ENCODE data around the gene SPTLC3. TPM values are rescaled to one million over a fixed set of nuclear protein-coding genes. Genes with fewer than 3 reads are reported as not detected.

The SPTLC3 gene
- total RNA-seq, 2 donors from 2014 or later = 0.42 to 0.44 TPM

DNA sequence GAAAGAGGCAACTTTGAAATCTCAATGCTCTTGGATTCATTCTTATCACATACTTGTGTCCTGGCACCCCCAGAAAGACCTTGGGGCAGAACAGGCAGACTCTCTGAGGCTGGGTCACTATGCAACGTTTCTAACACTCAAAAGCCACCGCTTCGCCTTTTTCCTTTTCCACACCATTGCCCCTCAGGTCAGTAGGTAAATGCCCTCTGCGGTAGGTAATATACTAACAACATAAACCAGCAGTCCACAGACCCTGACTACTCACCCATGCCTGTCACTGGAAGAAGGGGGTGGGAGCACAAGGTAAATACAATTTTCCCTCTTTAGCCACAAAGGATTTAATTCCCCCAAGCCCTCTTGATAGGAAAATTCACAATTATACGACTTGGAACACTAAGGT lies 6.5 kb upstream of the SPTLC3 start:
- H3K4me1 Mint-ChIP-seq = no peaks in the 10 kb centered on the region
- no peak overlapping the region for H3K27ac Mint-ChIP-seq
- no peak for ATAC-seq
- no peaks in the 10 kb centered on the region for H3K36me3 Mint-ChIP-seq (ENCODE audit: low read depth)
- no peaks in the 10 kb centered on the region for H3K9me3 ChIP-seq (ENCODE audit: control insufficient read depth, low read length, poor library complexity, severe bottlenecking)
- no peak for DNase-seq
- H3K27me3 Mint-ChIP-seq = peaks cover 4% of the 10 kb centered on the region
- no peak overlapping the region for H3K4me3 Mint-ChIP-seq

DNA sequence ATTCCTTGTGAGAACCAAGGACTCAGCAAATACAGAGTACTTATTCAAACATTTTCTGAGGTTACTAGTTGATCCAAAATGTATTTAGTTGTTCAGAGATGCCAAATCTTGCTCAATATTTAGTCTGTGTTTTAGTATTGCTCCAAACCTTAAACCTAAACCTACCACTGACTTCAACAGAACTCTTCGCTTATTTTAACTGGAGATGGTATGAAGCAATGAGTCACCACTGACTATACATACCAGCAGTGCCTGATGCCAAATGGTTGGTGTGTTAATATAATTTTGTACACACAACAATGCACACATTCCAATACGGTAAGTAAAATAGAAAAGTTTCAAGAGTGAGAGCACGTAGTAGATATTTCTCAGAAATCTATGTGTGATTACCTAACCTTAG lies 1.9 kb upstream of the SPTLC3 start:
- Mint-ChIP-seq H3K27ac (no peak overlapping the region), H3K27me3 (no peaks in the 10 kb centered on the region), H3K36me3 (ENCODE audit: low read depth) (no peaks in the 10 kb centered on the region), H3K4me1 (peaks cover 10% of the 10 kb centered on the region), H3K4me3 (no peak overlapping the region)
- no peaks in the 10 kb centered on the region for H3K9me3 ChIP-seq (ENCODE audit: control insufficient read depth, low read length, poor library complexity, severe bottlenecking)
- ATAC-seq (no peak), DNase-seq (no peak)

DNA sequence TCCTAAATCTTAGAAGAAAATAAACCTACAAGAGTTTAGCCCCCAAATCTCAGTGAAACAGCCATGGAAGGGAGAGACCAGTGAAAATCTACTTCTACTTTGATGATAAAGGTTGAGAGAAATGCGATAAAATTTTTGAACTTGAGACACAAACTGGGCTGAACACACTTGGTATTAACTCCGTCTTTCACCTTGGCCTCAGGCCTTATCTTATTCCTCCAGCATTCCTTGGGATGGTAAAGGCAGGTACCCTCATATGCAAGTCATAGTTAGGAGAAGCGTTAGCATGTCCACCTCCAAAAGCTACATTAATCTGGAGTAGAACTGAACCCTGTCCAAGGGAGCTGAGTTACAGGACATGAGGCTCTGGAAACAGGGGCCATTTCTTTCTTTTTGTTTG lies 1.2 kb upstream of the SPTLC3 start:
- DNase-seq (no peak), ATAC-seq (no peak)
- Mint-ChIP-seq H3K27ac (no peak overlapping the region), H3K4me3 (no peak overlapping the region), H3K36me3 (ENCODE audit: low read depth) (no peaks in the 10 kb centered on the region), H3K4me1 (peaks cover 10% of the 10 kb centered on the region), H3K27me3 (no peaks in the 10 kb centered on the region)
- no peaks in the 10 kb centered on the region for H3K9me3 ChIP-seq (ENCODE audit: control insufficient read depth, low read length, poor library complexity, severe bottlenecking)

DNA sequence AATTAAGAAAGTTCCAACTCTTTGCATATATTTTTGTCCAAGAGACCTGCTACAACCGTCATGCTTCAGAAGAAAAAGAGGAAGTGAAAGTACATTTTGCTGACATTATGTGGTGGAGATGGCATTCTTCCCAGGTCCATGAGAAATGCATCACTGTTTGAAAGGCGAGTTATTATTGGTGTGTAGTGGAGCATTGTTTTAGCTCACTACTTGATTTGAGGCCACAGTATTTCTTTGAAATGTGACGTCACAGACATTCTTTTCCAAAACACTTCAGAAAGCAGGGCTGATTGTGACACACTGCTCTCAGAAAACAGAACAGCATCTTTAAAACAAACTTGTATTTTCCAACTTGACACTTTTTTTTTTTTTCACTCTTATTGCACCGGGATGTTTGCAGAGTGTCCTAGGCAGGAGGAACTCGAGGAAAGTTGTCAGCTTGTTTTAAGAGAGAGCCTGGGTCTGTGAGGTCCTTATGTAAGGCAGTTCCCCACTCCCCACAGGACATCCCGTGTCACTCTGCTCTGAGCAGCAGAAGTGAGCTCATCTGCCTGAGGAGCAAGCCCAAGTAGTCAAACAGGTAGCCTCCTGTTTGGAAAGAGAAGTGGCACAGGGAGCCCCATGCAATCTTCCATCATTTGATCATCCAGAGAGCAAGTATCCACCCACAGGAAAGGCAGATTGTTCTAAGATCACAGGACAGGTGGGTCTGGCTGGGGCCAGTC lies 1.1 kb downstream of the SPTLC3 start:
- peak overlapping the region; percentile 81 for H3K4me3 Mint-ChIP-seq
- no peaks in the 10 kb centered on the region for H3K9me3 ChIP-seq (ENCODE audit: control insufficient read depth, low read length, poor library complexity, severe bottlenecking)
- peak overlapping the region; percentile 71 for H3K27ac Mint-ChIP-seq
- no peaks in the 10 kb centered on the region for H3K27me3 Mint-ChIP-seq
- peak; percentile 62 for ATAC-seq
- H3K4me1 Mint-ChIP-seq = peaks cover 10% of the 10 kb centered on the region
- no peak for DNase-seq
- H3K36me3 Mint-ChIP-seq (ENCODE audit: low read depth) = no peaks in the 10 kb centered on the region

DNA sequence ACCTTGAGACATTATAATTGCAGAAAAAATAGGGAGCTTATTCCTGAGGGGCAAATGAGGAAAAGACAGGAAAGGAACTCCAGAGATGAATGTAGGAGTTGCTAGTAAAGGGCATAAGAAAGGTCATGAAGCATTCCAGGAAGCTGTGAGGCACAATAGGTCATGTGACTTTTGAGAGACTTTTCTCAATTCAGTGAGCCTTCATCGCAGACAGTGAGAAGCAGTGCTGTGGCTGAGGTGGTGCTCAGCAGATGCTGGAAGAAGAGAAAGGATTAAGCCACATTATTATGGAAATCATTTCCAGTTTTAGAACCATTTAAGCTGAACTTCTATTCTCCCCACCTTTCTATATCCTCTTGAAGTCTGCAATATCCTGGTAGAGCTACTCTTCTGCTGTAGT lies 4.1 kb downstream of the SPTLC3 start:
- Mint-ChIP-seq H3K36me3 (ENCODE audit: low read depth) (no peaks in the 10 kb centered on the region), H3K27ac (no peak overlapping the region), H3K4me1 (peaks cover 10% of the 10 kb centered on the region), H3K4me3 (no peak overlapping the region), H3K27me3 (no peaks in the 10 kb centered on the region)
- ATAC-seq (no peak), DNase-seq (no peak)
- H3K9me3 ChIP-seq (ENCODE audit: control insufficient read depth, low read length, poor library complexity, severe bottlenecking) = no peaks in the 10 kb centered on the region

DNA sequence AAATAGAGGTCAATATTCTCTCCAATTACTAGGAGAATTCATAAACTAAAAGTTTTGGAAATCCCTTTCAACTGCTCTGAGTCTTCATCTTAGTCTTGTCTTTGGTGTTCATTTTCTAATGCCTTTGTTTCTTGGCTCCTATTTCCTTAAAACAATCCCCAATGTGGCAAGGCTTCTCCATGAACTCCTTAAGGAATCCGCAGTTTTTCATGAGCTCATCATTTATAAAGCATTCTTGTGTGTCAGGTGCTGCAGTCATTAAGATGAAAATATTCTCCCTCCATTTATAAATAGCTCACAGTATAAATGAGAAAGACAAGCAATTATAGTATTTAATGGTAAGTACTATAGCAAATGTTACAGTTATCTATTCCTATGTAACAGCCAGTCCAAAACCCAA lies 4.6 kb downstream of the SPTLC3 start:
- Mint-ChIP-seq H3K4me3 (no peak overlapping the region), H3K27ac (no peak overlapping the region), H3K4me1 (peaks cover 10% of the 10 kb centered on the region), H3K36me3 (ENCODE audit: low read depth) (no peaks in the 10 kb centered on the region), H3K27me3 (no peaks in the 10 kb centered on the region)
- DNase-seq (no peak), ATAC-seq (no peak)
- H3K9me3 ChIP-seq (ENCODE audit: control insufficient read depth, low read length, poor library complexity, severe bottlenecking) = no peaks in the 10 kb centered on the region

DNA sequence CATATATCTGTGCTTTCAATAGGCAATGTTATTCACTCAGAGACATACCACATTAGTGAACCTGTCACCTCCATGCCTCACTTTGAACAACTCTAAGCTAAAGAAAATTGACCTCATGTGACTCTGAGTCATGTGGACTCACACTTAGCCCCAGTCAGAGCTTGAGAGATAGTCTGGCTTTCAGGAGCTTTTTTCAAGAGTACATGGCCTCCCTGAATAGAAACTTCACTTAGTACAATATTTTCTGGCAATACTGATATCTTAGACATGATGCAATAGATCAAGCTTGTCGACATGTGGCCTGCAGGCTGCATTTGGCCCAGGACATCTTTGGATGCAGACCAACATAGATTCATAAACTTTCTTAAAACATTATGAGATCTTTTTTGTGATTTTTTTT lies 8.5 kb downstream of the SPTLC3 start:
- H3K9me3 ChIP-seq (ENCODE audit: control insufficient read depth, low read length, poor library complexity, severe bottlenecking) = no peaks in the 10 kb centered on the region
- DNase-seq (no peak), ATAC-seq (no peak)
- Mint-ChIP-seq H3K4me3 (no peak overlapping the region), H3K27me3 (no peaks in the 10 kb centered on the region), H3K36me3 (ENCODE audit: low read depth) (no peaks in the 10 kb centered on the region), H3K27ac (no peak overlapping the region), H3K4me1 (no peaks in the 10 kb centered on the region)

DNA sequence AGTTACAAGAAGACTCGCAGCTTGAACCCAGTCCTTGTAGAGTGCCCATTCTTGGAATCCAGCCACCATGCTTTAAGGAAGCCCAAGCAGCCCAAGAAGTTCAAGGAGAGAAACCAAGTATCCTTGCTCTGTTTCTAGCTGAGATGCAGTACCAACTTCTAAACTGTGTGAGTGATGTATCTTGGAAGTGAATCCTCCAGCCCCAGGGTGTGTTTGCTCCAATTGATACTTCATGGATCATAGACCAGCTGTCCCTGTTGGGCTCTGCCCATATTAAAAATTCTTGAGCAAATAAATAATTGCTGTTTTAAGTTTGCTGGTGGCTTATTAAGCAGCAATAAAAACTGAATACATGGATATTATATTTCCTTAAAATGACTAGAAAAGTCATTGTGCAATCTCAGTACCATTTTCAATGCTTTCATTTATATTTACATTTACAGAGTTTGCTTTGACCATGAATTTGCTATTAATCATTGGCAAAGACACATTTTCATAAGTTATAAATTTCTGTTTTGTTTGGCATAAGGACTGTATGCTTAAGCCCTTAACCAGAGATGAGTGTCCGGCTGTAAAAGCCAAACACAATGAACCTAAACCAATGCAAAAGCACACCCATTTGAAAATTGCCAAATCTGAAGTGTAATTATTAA lies 9.2 kb downstream of the SPTLC3 start:
- Mint-ChIP-seq H3K27ac (no peak overlapping the region), H3K27me3 (no peaks in the 10 kb centered on the region), H3K4me1 (no peaks in the 10 kb centered on the region), H3K36me3 (ENCODE audit: low read depth) (no peaks in the 10 kb centered on the region), H3K4me3 (no peak overlapping the region)
- no peak for ATAC-seq
- no peak for DNase-seq
- no peaks in the 10 kb centered on the region for H3K9me3 ChIP-seq (ENCODE audit: control insufficient read depth, low read length, poor library complexity, severe bottlenecking)

DNA sequence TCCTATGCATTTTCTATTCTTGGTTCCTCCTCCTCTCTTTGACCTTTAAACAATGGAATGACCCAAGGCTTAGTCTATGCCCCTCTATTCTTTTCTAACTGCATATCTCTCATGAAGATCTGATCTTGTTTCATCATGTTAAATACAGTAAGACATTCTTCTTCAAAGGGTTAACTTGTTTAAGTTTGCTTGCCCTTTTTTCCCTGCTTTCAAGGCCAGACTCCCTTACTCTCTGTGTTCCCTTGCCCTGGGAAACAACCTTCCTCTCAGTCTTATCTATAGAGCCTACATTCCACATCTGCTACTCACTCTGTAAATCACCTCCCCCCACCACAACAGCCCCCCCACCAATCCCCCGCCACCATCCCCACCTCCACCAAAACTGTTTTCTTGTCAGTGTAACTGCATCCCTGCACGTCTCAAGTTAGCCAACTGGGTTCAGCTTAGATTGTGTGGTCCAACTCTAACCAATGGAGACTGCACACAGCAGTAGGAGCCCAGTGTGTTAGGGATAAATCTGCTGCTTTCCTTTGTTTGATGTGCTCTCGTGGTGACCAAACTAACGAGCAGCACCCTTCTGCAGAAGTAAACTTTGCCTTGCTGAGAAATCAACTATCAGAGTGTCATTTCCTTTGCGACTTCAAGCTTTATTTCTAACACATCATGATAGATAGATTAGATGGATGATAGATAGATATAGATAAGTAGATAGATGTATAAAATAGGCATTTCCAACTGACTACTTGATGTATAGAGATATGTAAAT lies 12.6 kb downstream of the SPTLC3 start:
- H3K27me3 Mint-ChIP-seq = no peaks in the 10 kb centered on the region
- no peak overlapping the region for H3K4me3 Mint-ChIP-seq
- ATAC-seq = no peak
- no peaks in the 10 kb centered on the region for H3K4me1 Mint-ChIP-seq
- no peaks in the 10 kb centered on the region for H3K36me3 Mint-ChIP-seq (ENCODE audit: low read depth)
- DNase-seq = no peak
- no peak overlapping the region for H3K27ac Mint-ChIP-seq
- H3K9me3 ChIP-seq (ENCODE audit: control insufficient read depth, low read length, poor library complexity, severe bottlenecking) = no peaks in the 10 kb centered on the region

DNA sequence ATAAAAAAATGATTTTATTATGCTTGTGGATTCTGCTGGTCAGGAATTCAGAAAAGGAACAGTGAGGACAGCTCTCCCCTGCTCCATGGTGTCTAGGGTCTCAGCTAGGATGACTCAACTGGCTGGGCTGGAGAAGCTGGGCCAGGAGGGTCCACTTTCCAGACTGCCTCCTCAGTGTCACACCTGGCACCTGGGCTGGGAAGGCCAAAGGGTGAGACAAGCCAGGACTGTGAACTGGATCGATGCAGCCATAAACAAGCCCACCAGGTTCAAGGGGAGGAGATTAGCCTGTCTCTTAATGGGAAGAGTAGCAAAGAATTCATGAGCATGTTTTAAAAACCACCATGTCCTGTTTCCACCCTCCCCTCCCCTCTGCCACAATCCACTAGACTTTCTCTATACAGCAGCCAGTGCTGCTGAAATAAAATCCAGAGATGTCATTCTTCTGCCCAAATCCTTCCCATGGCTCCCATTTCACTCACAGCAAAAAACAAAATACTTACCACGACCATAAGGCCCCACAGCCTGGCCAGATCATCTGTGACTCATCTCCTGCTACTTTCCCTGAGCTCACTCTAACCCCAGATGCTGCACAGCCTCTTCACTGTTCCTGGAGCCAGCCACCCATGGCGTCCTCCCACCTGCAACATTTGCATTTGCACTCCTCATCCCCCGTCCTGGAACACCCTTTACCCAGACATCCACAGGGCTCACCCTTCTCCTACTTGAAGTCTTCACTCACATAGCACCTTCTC lies 13.8 kb downstream of the SPTLC3 start:
- no peak overlapping the region for H3K4me3 Mint-ChIP-seq
- H3K27ac Mint-ChIP-seq = no peak overlapping the region
- ATAC-seq = no peak
- H3K27me3 Mint-ChIP-seq = no peaks in the 10 kb centered on the region
- no peaks in the 10 kb centered on the region for H3K9me3 ChIP-seq (ENCODE audit: control insufficient read depth, low read length, poor library complexity, severe bottlenecking)
- H3K36me3 Mint-ChIP-seq (ENCODE audit: low read depth) = no peaks in the 10 kb centered on the region
- no peak for DNase-seq
- no peaks in the 10 kb centered on the region for H3K4me1 Mint-ChIP-seq

DNA sequence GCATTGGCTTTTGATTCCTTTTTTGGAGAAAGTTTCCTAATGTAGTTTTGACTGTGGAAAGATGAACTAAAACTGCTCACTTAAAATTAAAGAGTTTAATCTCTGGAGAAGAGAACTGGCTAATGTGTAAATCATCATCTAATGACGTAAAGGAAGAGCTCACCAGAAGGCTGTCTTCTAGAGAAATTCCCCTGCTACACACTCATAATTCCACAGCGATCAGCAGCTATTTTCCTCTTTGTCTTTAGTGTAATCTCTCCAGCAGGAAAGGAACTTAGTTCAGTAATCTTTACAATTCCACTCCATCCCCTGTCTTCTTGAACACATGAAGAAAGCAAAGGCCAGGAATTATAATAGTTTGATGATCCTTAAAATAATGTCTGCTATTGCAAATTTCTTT lies 15.8 kb downstream of the SPTLC3 start:
- ATAC-seq (no peak), DNase-seq (no peak)
- no peaks in the 10 kb centered on the region for H3K27me3 Mint-ChIP-seq
- no peak overlapping the region for H3K27ac Mint-ChIP-seq
- H3K4me3 Mint-ChIP-seq = no peak overlapping the region
- no peaks in the 10 kb centered on the region for H3K4me1 Mint-ChIP-seq
- H3K9me3 ChIP-seq (ENCODE audit: control insufficient read depth, low read length, poor library complexity, severe bottlenecking) = no peaks in the 10 kb centered on the region
- H3K36me3 Mint-ChIP-seq (ENCODE audit: low read depth) = no peaks in the 10 kb centered on the region

DNA sequence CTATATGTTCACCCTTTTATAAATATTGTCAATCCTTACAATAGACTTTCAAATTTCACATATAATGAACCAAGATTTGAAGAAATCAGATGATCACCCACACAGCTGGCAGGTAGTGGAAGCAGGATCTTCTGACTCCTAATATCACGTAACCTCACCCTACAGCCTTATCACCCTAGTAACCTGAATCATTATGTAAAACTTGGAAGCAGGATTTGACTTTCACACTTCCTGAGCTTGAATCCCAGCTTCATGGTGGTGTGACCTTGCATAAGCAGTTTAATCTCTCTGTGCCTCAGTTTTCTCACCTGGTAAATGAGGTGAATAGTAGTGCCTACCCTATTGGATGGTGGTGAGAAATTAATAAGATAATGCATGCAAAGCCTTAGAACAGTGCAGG lies 16.4 kb downstream of the SPTLC3 start:
- DNase-seq (no peak), ATAC-seq (no peak)
- Mint-ChIP-seq H3K27me3 (no peaks in the 10 kb centered on the region), H3K27ac (no peak overlapping the region), H3K4me1 (no peaks in the 10 kb centered on the region), H3K4me3 (no peak overlapping the region), H3K36me3 (ENCODE audit: low read depth) (no peaks in the 10 kb centered on the region)
- no peaks in the 10 kb centered on the region for H3K9me3 ChIP-seq (ENCODE audit: control insufficient read depth, low read length, poor library complexity, severe bottlenecking)

DNA sequence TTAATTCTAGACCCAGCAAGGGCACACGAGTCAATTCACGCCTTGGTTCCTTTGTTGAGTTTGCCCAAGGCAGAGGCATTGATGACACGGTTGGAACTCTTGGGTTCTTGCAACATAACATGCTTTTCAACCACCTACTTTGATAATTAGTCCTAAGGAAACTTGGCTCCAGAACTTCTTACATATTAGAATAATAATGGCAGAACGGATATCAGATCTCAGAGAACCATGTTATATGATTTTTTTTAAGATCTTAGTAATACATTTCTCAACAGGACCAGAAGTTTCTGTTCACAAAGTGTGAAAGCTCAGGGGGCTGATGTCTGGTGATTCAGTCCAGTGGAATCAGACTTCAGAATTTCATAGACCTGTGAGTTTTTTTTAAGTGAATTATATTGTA lies 19.2 kb downstream of the SPTLC3 start:
- Mint-ChIP-seq H3K4me1 (no peaks in the 10 kb centered on the region), H3K36me3 (ENCODE audit: low read depth) (no peaks in the 10 kb centered on the region), H3K27me3 (no peaks in the 10 kb centered on the region), H3K27ac (no peak overlapping the region), H3K4me3 (no peak overlapping the region)
- DNase-seq = no peak
- H3K9me3 ChIP-seq (ENCODE audit: control insufficient read depth, low read length, poor library complexity, severe bottlenecking) = no peaks in the 10 kb centered on the region
- ATAC-seq = no peak
